ENCODE data around the gene LGR4.
"Not testable (repeated sequence)": the region's sequence is repeated elsewhere in the genome, so short reads cannot be mapped to it uniquely, and the experiment has no call there.

LGR4 gene

DNA sequence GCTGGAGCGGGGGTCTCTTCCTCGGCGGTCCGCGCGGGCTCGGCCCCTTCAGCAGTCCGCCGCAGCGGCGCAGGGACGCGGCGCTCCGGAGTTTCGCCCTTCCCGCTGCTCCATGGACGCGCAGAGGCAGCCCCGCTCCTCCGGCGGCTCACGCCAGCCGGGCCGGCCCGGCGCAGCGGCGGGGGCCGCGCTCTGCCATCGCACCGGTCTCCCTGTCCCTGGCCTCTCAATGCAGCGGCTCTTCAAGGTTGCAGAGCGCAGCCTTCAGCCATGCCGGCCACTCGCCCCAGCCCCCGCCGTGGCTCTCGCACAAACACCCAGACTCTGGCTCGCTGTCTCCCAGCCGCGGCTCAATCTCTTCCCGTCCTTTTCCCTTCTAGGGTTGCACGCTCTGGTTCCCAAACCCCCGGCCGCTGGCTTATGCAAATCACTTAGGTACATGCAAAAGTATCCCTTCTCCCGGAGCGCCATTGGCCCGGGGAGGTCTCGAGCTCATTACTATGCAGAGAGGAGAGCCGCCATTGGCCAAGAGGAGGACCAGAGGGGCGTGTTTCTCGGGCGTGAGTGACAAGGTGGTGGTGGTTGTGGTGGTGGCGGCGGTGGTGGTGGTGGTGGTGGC, at the start of gene LGR4:
LGR4 (minus strand) TSS at position 393 of the 619 bp plus-strand sequence. CDS start 488 bp downstream, outside the sequence.
- DNase-seq (ENCODE audit: extremely low spot score) = peak; percentile 91
- POLR2A ChIA-PET = interaction anchor here (0.7 to 1.4 kb wide), 11 partner anchors 8 to 276 kb away, joined by 3 to 8 read pairs (median 3); partner anchors contain the start of gene CCDC34
- no peak for TF ChIP-seq BHLHE40 (IDR thresholded peaks at IDR 0.05; ENCODE audit: borderline replicate concordance)
- TF ChIP-seq, protein P1, sequence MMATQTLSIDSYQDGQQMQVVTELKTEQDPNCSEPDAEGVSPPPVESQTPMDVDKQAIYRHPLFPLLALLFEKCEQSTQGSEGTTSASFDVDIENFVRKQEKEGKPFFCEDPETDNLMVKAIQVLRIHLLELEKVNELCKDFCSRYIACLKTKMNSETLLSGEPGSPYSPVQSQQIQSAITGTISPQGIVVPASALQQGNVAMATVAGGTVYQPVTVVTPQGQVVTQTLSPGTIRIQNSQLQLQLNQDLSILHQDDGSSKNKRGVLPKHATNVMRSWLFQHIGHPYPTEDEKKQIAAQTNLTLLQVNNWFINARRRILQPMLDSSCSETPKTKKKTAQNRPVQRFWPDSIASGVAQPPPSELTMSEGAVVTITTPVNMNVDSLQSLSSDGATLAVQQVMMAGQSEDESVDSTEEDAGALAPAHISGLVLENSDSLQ (IDR thresholded peaks at IDR 0.05) = peak; percentile 94
- CTCF ChIA-PET = interaction anchor here (1.0 to 1.5 kb wide), 4 partner anchors 26 to 261 kb away, joined by 3 read pairs; no protein-coding TSS in a partner anchor

GRCh38 chr11:27520226-27520625, 47.6 kb upstream of the LGR4 start:
- POLR2A ChIA-PET = interaction anchor here (1.0 kb wide), 1 partner anchor 14 kb away, joined by 3 read pairs; no protein-coding TSS in a partner anchor
- DNase-seq (ENCODE audit: extremely low spot score) = no peak
- TF ChIP-seq, protein P1 (IDR thresholded peaks at IDR 0.05) = no peak
- TF ChIP-seq BHLHE40 (IDR thresholded peaks at IDR 0.05; ENCODE audit: borderline replicate concordance) (no peak), SP1 (IDR thresholded peaks at IDR 0.05) (no peak)
- CTCF ChIA-PET = no interaction called here

- no peak for TF ChIP-seq CTBP1 (IDR thresholded peaks at IDR 0.05; ENCODE audit: borderline replicate concordance)
- no peak for TF ChIP-seq HDGF (IDR thresholded peaks at IDR 0.05; ENCODE audit: borderline replicate concordance)
- TF ChIP-seq L3MBTL2 (conservative IDR thresholded peaks at IDR 0.05) = no peak
- no peak for DNase-seq (ENCODE audit: extremely low spot score)
- POLR2A ChIA-PET = no interaction called here
- CTCF ChIA-PET = no interaction called here
Observed at GRCh38 chr11:27518518-27518917, 45.9 kb upstream of the LGR4 start.

- CTCF ChIA-PET; DNase-seq (ENCODE audit: extremely low spot score): not testable (repeated sequence)
Observed at GRCh38 chr11:27517490-27517889, 44.9 kb upstream of the LGR4 start.

DNA sequence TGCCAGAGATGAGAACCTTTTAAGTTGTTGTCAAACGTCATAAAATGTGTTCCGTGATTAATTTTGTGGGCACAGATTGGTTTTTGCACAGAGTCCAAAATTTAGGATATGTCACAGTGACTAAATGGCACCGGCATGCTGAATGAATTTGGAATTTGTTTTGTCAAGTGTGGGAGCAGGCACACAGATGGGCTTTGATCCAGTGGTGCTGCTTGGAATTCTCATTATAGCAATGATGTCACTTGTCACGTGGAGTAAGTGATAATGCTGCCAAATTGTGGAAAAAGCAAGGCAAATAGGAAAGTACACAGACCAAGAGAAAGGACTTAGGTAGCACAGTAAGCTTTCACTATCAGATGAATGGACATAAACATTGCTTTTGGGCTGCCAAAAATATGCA, 42.0 kb upstream of the LGR4 start:
- no peak for DNase-seq (ENCODE audit: extremely low spot score)
- no peak for TF ChIP-seq L3MBTL2 (conservative IDR thresholded peaks at IDR 0.05)
- TF ChIP-seq TARDBP (IDR thresholded peaks at IDR 0.05) = no peak
- TF ChIP-seq FOXK2 (IDR thresholded peaks at IDR 0.05) = no peak
- no peak for TF ChIP-seq SP1 (IDR thresholded peaks at IDR 0.05)
- TF ChIP-seq, protein P1 (IDR thresholded peaks at IDR 0.05) = no peak
- no peak for TF ChIP-seq FOXA1 (IDR thresholded peaks at IDR 0.05)
- no peak for TF ChIP-seq NFRKB (IDR thresholded peaks at IDR 0.05)
- TF ChIP-seq ELF4 (IDR thresholded peaks at IDR 0.05) = no peak
- no peak for TF ChIP-seq LEF1 (IDR thresholded peaks at IDR 0.05; ENCODE audit: borderline replicate concordance)
- no peak for TF ChIP-seq FOXM1 (IDR thresholded peaks at IDR 0.05; ENCODE audit: borderline replicate concordance)
- TF ChIP-seq BHLHE40 (IDR thresholded peaks at IDR 0.05; ENCODE audit: borderline replicate concordance) = no peak
- no peak for TF ChIP-seq ARNT (IDR thresholded peaks at IDR 0.05)
- no peak for TF ChIP-seq ZNF384 (IDR thresholded peaks at IDR 0.05)
- TF ChIP-seq SUZ12 (IDR thresholded peaks at IDR 0.05) = no peak
- TF ChIP-seq HDGF (IDR thresholded peaks at IDR 0.05; ENCODE audit: borderline replicate concordance) = no peak
- no peak for TF ChIP-seq CTBP1 (IDR thresholded peaks at IDR 0.05; ENCODE audit: borderline replicate concordance)
- ChIA-PET POLR2A (no interaction called here), CTCF (no interaction called here)

More at GRCh38 chr11:27517490-27517889, 44.9 kb upstream of the LGR4 start:
- POLR2A ChIA-PET = not testable (repeated sequence)

- TF ChIP-seq FOXK2 (IDR thresholded peaks at IDR 0.05) = no peak
- TF ChIP-seq LEF1 (IDR thresholded peaks at IDR 0.05; ENCODE audit: borderline replicate concordance) = no peak
- TF ChIP-seq FOXA1 (IDR thresholded peaks at IDR 0.05) = no peak
- no peak for TF ChIP-seq L3MBTL2 (conservative IDR thresholded peaks at IDR 0.05)
- no peak for TF ChIP-seq ZNF384 (IDR thresholded peaks at IDR 0.05)
- TF ChIP-seq, protein P1 (IDR thresholded peaks at IDR 0.05) = no peak
- no peak for TF ChIP-seq ARNT (IDR thresholded peaks at IDR 0.05)
- TF ChIP-seq ELF4 (IDR thresholded peaks at IDR 0.05) = no peak
- TF ChIP-seq TARDBP (IDR thresholded peaks at IDR 0.05) = no peak
- no peak for TF ChIP-seq NFRKB (IDR thresholded peaks at IDR 0.05)
- no peak for TF ChIP-seq BHLHE40 (IDR thresholded peaks at IDR 0.05; ENCODE audit: borderline replicate concordance)
- TF ChIP-seq FOXM1 (IDR thresholded peaks at IDR 0.05; ENCODE audit: borderline replicate concordance) = no peak
- no peak for TF ChIP-seq SUZ12 (IDR thresholded peaks at IDR 0.05)
- TF ChIP-seq HDGF (IDR thresholded peaks at IDR 0.05; ENCODE audit: borderline replicate concordance) = no peak
- ChIA-PET CTCF (interaction anchor here (0.6 kb wide), 1 partner anchor 99 kb away, joined by 3 read pairs; no protein-coding TSS in a partner anchor), POLR2A (no interaction called here)
- no peak for DNase-seq (ENCODE audit: extremely low spot score)
Observed at GRCh38 chr11:27514076-27514475, 41.5 kb upstream of the LGR4 start.

Measured in HEK293T (cell line).